WERI-Rb-1 (cell line): ENCODE results near the gene ABCF2.
A peak's percentile ranks its signal among the peaks of the same experiment; 100 is the strongest.

Experiments
- DNase-seq: peaks from one replicate; pipeline ENCODE4 v3.0.0-alpha.2; 2020
- H3K27ac ChIP-seq: fragments of 250-450 bp; sonication (Bioruptor Pico); 2 replicates; pipeline ENCODE4 v1.5.1; 2020; ENCODE audit warnings: mild to moderate bottlenecking, moderate library complexity
- H3K27me3 ChIP-seq: fragments of 250-450 bp; sonication (Bioruptor Pico); 2 replicates; pipeline ENCODE4 v1.5.1; 2021; ENCODE audit warnings: mild to moderate bottlenecking, low read depth, moderate library complexity; ENCODE audit not compliant: insufficient read depth, severe bottlenecking
- H3K36me3 ChIP-seq: fragments of 250-450 bp; sonication (Bioruptor Pico); 2 replicates; pipeline ENCODE4 v1.5.1; 2020; ENCODE audit warnings: mild to moderate bottlenecking, moderate library complexity
- H3K4me3 ChIP-seq: 2 replicates; pipeline ENCODE4 v1.5.1; 2011; ENCODE audit warnings: low read depth, mild to moderate bottlenecking, control low read depth, low read length
- H3K9me3 ChIP-seq: fragments of 250-450 bp; sonication (Bioruptor Pico); 2 replicates; pipeline ENCODE4 v1.5.1; 2021; ENCODE audit warnings: mild to moderate bottlenecking, moderate library complexity; ENCODE audit not compliant: severe bottlenecking
- TF ChIP-seq, protein P1 (sequence below): IDR thresholded peaks from 2 replicates; pipeline ENCODE4 v1.5.1; 2011; ENCODE audit warnings: low read depth, mild to moderate bottlenecking, control low read depth, inconsistent platforms, low read length

Gene ABCF2

DNA sequence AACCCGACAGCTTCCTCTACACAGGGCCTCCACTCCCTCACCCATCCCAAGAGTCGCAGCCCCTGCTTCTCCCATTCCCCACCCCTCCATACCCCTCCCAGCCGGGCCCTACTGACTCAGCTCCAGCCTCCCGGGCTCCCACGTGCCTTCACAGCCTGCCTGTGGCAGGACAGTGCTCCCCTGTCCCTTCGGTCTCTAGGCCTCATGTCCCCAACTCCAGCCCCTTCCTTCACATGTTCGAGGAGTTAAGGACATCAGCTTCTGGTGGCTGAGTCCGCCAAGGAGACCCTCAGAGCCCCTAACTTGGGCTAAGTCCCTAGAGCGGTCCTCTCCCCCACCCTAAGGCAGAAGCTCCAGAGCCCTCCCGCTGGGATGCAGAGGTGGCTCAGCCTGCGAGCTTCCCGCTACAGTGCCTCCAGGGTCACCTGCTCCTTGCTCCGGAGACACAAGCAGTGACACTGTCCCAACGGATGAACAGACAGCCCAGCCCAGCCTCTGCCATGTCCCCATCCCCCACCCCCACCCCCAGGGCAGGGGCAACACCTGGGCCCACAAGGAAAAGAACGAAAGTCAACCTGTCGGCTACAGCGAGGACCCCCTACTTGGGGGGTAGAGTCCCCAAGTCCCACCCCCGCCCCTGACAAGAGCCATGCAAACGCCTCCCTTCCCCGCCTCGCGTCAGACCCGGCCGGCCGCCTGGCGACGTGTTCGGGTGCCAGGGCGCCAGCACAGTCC lies 20.8 kb upstream of the ABCF2 start:
- TF ChIP-seq, protein P1, sequence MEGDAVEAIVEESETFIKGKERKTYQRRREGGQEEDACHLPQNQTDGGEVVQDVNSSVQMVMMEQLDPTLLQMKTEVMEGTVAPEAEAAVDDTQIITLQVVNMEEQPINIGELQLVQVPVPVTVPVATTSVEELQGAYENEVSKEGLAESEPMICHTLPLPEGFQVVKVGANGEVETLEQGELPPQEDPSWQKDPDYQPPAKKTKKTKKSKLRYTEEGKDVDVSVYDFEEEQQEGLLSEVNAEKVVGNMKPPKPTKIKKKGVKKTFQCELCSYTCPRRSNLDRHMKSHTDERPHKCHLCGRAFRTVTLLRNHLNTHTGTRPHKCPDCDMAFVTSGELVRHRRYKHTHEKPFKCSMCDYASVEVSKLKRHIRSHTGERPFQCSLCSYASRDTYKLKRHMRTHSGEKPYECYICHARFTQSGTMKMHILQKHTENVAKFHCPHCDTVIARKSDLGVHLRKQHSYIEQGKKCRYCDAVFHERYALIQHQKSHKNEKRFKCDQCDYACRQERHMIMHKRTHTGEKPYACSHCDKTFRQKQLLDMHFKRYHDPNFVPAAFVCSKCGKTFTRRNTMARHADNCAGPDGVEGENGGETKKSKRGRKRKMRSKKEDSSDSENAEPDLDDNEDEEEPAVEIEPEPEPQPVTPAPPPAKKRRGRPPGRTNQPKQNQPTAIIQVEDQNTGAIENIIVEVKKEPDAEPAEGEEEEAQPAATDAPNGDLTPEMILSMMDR, result no peak
- peak; percentile 43 for DNase-seq
- Histone ChIP-seq H3K9me3 (no peaks in the 10 kb centered on the region), H3K27me3 (peaks cover 3% of the 10 kb centered on the region), H3K36me3 (no peaks in the 10 kb centered on the region), H3K4me3 (peak overlapping the region; percentile 60), H3K27ac (no peak overlapping the region)

GRCh38 chr7:151246851-151247580 lies 20.0 kb upstream of the ABCF2 start:
- H3K36me3 ChIP-seq, result no peaks in the 10 kb centered on the region
- no peak overlapping the region for H3K4me3 ChIP-seq
- DNase-seq, result peak; percentile 53
- no peaks in the 10 kb centered on the region for H3K9me3 ChIP-seq
- H3K27me3 ChIP-seq, result peaks cover 3% of the 10 kb centered on the region
- H3K27ac ChIP-seq, result no peak overlapping the region
- TF ChIP-seq, protein P1, result no peak

- Histone ChIP-seq H3K27ac (no peak overlapping the region), H3K4me3 (no peak overlapping the region), H3K36me3 (no peaks in the 10 kb centered on the region), H3K9me3 (no peaks in the 10 kb centered on the region), H3K27me3 (peaks cover 3% of the 10 kb centered on the region)
- TF ChIP-seq, protein P1, result no peak
- DNase-seq, result no peak
Observed at GRCh38 chr7:151246102-151246850, 19.3 kb upstream of the ABCF2 start.

DNA sequence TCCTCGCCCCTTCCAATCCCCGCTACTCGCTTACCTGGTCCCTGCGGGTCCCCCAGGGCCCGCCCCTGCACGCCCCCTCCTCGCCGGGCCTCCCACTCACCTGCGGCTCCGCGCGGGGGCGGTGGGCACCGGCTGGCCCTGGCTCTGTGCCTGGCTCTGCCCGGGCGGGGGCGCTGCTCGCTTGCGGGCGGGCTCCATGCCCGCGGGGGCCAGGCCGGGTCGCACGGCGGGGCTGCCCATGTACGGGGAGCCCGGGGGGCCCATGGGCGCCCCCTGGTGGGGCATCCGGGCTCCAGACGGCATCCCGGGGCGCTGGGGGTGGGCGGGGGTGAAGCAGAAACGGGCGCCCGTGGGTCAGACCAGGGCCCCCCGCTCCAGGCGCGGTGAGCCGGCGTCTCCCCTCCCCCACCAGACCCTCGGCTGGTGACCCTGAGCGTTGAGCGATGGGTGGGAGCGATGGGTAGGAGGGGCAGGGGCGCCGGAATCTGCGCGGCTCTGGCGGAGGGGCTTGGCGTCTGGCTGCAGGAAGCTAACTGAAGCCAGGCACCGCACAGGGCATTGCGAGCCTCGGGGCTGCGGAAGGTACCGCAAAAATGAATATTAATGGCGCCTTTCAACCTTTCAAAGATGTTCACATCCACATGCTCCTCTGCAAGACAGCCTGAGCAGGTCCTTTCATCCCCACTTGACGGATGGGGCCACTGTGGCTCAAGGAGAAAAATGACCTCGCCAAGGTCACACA lies 18.5 kb upstream of the ABCF2 start:
- TF ChIP-seq, protein P1, result peak; percentile 62
- peak; percentile 67 for DNase-seq
- Histone ChIP-seq H3K36me3 (no peaks in the 10 kb centered on the region), H3K4me3 (peak overlapping the region; percentile 28), H3K9me3 (no peaks in the 10 kb centered on the region), H3K27me3 (peaks cover 3% of the 10 kb centered on the region), H3K27ac (no peak overlapping the region)

- no peak for DNase-seq
- no peaks in the 10 kb centered on the region for H3K36me3 ChIP-seq
- TF ChIP-seq, protein P1, result no peak
- H3K4me3 ChIP-seq, result peak overlapping the region; percentile 28
- H3K9me3 ChIP-seq, result no peaks in the 10 kb centered on the region
- H3K27ac ChIP-seq, result no peak overlapping the region
- H3K27me3 ChIP-seq, result peaks cover 3% of the 10 kb centered on the region
Observed at GRCh38 chr7:151244841-151245346, 17.9 kb upstream of the ABCF2 start.
